HFF-Myc (cell line): ENCODE measurements around the gene CPLX3.

Source experiments
- DNase-seq: peaks from one replicate; pipeline ENCODE4 v3.0.0-alpha.2; 2011; ENCODE audit warnings: low read depth; ENCODE audit errors: extremely low read depth
- H3K4me3 ChIP-seq: replicated peaks from 2 replicates; pipeline ENCODE4 v1.5.1; 2011; ENCODE audit warnings: low read depth, mild to moderate bottlenecking, control low read depth, low read length
- CTCF ChIP-seq: IDR thresholded peaks from 2 replicates; pipeline ENCODE4 v1.5.1; 2012; ENCODE audit warnings: mild to moderate bottlenecking, low read depth, low read length, control low read depth; ENCODE audit errors: missing control alignments

The CPLX3 gene

GRCh38 chr15:74857671-74858368 is 31.4 kb downstream of the CPLX3 start:
- no peak for DNase-seq
- H3K4me3 ChIP-seq, result no peak overlapping the region
- no peak for TF ChIP-seq CTCF

- TF ChIP-seq CTCF, result no peak
These were observed 31.9 kb downstream of the CPLX3 start for GRCh38 chr15:74858369-74858740.

GRCh38 chr15:74863239-74864056 is 37.0 kb downstream of the CPLX3 start:
- no peak for DNase-seq
- no peak for TF ChIP-seq CTCF
- H3K4me3 ChIP-seq, result no peak overlapping the region

More at GRCh38 chr15:74858369-74858740, 31.9 kb downstream of the CPLX3 start:
- H3K4me3 ChIP-seq, result no peak overlapping the region
- DNase-seq, result no peak

- DNase-seq, result no peak
- H3K4me3 ChIP-seq, result no peak overlapping the region
- TF ChIP-seq CTCF, result no peak
These were observed 37.9 kb downstream of the CPLX3 start for GRCh38 chr15:74864296-74864695.

GRCh38 chr15:74865316-74865715 is 38.9 kb downstream of the CPLX3 start:
- no peak for DNase-seq
- no peak overlapping the region for H3K4me3 ChIP-seq
- TF ChIP-seq CTCF, result no peak

GRCh38 chr15:74866090-74866489 is 39.7 kb downstream of the CPLX3 start:
- no peak overlapping the region for H3K4me3 ChIP-seq
- no peak for DNase-seq
- TF ChIP-seq CTCF, result no peak
